Epidermal melanocyte (primary cell): ENCODE results near the gene CALCOCO2.
"Not testable (repeated sequence)": the region's sequence is repeated elsewhere in the genome, so short reads cannot be mapped to it uniquely, and the experiment has no call there.

Source experiments
- DNase-seq: peaks from one replicate; pipeline ENCODE4 v3.0.0; 2011; ENCODE audit warnings: low spot score; ENCODE audit not compliant: insufficient read length

Gene CALCOCO2, protein sequence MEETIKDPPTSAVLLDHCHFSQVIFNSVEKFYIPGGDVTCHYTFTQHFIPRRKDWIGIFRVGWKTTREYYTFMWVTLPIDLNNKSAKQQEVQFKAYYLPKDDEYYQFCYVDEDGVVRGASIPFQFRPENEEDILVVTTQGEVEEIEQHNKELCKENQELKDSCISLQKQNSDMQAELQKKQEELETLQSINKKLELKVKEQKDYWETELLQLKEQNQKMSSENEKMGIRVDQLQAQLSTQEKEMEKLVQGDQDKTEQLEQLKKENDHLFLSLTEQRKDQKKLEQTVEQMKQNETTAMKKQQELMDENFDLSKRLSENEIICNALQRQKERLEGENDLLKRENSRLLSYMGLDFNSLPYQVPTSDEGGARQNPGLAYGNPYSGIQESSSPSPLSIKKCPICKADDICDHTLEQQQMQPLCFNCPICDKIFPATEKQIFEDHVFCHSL

DNA sequence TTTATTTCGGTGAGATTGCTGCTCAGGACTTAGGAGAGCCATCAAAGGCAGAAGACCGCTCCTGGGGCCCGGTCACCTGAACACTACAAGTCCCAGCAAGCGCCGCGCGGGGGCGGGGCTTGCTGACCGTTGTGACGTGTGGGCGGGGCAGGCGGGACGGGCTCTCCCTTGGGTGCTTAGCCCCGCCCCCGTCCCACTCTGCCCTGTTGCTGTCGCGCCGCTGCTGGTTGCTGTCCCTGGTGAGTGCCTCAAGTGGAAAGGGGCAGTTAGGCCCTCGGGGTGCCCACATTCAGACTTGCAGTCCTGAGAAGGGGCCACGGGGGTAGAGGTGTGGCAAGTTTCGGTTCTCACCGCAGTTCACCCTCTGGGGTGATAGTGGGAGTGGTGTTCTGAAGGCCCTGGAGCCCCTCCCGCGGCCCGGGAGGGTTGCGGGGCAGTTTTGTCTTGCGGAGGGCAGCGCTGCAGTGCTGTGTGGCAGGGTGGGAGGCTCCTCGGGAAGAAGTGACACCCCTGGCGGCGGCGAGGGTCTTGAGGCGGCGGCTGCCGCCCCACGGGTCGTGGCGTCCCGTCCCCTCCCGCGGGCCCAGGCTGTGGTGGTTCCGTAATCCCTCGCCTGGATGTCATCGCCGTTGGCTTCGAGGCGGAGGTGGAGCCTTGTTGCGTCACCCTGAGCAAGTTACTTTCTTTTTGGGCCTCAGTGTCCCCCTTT is at the start of gene CALCOCO2:
TSS of gene CALCOCO2 (plus strand) at position 196 of the 709 bp plus-strand sequence. CDS start 10,673 bp downstream, outside the sequence.
- DNase-seq, result peak; percentile 89

DNA sequence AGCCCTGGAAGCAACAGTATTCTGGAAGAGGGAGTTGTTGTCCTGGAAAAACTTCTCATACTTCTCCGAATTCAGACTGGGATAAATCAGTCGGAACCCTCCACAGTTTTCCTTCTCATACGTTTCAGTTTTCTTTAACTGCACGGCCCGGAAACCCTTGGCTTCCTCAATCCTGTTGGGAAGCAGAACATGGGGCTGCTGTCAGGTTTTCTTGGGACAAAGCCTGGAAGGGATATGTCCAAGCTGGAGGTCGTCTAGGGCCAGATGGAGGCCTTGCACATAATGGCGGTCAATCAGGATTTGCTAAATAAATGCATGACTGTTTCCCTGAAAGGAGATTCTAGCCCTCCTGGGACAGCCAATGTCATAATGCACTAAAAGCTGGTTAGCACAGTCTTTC is 43.0 kb upstream of the CALCOCO2 start:
- DNase-seq, result no peak

DNA sequence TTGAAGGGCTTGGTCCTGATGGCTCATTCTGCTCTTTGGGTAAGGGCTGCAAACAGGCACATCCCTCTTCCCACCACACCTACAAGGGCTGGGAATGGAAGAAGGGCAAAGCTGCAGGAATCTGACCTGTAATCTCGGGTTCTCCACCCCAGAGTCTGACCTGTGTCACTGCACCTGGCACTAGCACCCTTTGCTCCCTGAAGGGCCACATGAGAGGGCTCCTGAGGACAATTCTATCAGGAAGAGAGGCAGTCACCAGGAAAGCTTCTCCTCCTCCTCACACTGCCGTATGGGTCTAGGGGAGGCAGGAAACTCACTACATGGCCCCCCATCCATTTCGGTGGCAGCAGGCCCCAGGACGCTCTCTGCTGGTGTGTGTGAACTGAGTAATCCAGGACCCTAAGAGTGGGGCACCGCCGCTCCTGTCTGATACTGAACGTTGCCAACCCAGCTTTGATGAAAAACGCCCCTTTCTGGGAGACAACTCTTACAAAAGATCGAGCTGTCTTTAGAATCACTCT is 40.2 kb upstream of the CALCOCO2 start:
- DNase-seq, result no peak

DNA sequence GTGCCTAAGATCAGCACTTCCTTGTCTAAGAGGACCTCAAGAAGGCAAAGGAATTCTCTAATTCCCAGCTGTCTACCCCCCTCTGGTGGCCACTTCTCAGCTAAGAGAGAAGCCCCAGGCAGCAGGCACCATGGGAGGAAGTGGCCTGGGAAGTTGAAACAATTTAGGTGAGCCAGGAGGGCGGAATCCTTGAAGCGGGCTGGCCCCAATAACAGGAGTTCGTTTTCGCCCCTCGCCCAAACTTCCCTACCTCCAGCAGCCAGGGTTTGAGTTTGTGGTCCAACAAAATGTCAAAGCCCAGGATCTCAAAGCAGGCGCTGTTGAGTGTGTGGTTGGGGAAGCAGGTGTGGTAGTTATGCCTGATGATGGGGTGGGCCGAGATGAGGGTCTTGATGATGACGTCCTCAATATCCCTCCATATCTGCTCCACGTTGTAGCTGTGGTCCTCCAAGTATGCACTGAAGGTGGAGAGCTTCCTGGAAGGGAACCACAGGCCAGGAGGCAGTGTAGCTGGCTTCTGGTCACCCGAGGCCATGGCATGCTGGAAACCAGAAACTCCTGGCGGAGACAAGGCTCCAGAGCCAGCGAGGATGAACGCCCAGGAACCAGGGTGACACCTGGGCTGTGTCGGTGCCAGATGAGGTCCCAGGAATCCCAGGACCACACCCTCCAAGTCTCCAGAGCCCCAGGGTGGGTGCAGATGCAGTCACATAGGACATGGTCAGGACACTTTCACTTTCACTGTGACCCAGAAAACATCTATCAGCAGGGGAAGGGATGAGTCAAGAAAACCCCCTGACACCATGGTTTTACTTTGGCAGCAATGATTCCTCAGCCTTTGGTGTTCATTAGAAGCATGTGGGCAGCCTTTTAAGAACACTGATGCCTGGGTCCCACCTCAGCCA is 39.5 kb upstream of the CALCOCO2 start:
- DNase-seq, result peak; percentile 79

DNA sequence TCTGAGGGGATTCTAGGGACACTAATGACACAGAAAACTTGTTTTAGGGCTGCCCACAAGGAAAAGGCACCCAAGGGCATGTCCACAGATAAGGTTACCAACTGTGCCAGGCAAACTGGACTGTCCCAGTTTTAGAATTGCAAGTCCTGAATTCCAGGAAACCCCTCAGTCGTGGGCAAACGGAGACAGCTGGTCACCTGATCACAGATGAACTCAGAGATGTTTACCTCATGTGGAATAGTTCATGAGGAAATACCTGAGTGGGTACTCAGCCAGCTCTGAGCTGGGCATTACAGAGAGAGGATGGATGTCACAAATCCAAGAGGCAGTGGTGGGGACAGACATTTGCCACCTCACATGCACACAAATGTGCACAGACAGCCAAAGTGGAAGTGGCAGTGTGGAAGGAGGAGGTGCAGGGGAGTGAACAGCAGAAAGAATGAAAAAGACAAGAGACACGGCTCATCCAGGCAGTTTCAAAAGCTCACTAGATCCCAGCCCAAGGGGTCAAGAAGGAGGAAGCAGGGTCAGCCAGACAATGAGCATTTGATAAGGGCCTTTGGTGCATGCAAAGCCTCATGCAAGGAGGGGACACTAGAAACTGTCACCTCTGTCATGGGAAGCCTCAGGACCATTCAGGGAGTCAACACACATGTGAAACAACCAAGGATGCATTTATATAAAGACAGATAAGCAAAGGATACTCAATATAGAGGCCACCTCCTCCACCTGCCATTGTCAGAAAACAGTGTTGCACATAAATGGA is 38.6 kb upstream of the CALCOCO2 start:
- DNase-seq, result no peak

DNA sequence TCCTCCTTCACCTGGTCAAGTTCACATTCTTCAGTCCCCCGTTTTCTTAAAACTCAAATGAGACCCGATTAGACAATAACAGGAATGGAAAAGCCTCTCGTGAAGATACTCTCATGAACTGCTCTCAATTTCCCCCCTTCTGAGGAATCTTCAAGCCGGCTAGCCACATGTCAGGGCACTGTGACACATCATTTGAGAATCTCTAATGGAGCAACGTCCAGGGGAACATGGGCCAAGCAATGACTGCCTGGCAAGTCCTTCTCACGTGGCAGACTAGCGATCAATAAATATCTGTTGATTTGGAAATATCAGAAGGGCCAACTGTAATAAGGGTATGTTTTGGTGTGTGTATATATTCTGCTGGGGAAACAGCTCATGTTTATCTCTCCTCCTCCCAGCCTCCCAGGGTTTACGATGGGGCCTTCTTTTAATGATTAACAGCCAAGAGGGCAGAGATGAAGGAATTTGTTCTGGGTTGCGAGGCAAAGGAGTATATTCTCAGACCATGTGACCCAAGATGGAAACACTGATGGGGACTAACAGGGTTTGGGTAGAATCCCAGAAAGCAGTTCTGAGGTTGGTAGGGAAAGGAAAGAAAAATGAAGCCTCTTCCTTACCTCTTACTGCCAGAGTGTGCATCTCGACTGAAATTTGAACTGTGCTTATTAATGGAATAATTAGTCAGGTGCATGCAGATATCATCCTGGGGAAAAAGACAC is 35.2 kb upstream of the CALCOCO2 start:
- DNase-seq, result no peak

DNA sequence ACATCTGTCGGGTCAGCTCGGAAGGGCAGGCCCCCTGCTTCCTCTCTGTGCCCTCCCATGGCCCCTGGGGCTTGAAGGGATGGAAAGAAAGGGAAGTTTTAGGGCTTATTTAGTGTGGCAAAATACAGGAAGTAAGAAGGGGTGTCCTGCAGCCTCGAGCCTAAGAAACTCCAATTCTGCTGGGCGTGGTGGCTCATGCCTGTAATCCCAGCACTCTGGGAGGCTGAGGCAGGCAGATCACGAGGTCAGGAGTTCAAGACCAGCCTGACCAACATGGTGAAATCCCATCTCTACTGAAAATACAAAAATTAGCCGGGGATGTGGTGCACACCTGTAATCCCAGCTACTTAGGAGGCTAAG is 34.7 kb upstream of the CALCOCO2 start:
- not testable (repeated sequence) for DNase-seq

DNA sequence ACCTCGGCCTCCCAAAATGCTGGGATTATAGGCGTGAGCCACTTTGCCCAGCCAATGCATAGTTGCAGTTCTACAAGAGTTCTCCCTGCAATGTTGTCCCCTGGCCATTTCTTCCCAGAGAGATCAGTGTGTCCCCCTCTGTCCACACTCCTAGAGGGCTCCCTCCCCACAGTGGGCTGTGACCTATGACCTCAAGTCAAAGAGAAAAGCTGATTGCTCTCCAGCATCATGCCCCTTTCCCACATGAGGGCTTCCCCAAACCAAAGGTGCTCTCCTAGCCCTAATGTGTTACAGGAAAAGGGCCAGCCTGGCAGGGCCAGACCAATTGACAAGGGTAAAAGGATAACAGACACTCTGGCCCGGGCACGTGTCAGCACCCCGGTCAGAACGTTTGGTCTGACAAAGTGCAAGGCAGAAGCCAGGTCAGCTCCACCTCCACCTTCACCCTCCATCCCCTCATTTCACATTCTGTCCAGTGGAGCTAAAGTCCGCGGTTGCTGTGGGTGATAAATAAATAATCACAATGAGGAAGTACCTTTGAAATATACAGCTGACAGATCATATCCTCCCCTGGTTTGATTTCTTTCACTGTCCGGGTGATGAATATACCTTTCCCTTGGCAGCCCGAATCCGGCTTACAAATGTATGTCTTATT is 31.6 kb upstream of the CALCOCO2 start:
- no peak for DNase-seq

DNA sequence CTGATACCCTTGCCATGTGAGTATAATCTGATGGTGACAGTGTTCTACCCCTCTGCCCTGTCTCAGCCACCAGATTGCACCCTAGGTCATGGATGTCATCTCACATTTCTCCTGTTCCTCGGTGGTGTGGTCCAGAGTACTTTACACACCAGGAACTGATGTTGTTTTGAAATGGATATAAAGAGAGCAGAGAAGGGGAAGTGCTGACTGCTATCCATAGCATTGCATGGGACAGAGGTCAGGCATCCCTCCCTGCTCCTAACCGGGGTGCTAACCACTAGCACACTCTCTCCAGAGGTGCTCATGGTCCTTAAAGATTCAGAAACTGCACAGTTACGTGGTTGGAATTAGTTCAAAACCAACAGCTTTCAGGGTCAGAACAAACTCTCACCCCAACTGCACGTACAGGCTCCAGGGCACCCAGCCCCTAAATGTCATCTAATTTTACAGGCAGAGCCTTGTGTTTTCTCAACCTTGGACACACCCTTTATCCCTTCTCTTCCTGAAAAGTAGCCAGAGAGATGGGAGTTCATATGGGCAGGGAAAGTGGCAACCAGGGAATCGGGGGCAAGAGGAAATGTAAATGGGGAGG is 30.1 kb upstream of the CALCOCO2 start:
- DNase-seq, result no peak

DNA sequence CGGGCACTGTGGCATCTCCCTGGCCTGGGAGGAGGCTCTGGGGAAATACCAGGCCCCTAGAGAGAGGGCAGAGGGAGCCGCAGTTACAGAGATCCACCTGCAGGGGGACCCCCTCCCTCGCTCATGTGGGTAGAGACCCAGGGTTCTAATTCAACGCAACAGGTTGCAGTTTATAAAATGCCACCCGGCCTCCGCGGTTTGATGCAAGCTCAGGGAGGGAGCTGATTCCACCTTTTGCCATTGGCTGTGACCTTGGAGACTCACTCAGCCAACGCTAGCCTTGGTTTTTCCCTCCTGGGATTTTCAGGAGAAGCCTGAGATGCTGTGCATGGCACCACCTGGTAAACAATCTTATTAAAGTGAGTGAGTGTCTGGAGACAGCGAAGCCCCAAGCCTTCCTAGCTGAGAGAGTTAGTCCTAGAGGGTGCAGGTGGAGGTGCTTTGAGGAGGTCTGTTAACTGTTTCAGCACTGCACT is 25.9 kb upstream of the CALCOCO2 start:
- DNase-seq, result peak; percentile 62

DNA sequence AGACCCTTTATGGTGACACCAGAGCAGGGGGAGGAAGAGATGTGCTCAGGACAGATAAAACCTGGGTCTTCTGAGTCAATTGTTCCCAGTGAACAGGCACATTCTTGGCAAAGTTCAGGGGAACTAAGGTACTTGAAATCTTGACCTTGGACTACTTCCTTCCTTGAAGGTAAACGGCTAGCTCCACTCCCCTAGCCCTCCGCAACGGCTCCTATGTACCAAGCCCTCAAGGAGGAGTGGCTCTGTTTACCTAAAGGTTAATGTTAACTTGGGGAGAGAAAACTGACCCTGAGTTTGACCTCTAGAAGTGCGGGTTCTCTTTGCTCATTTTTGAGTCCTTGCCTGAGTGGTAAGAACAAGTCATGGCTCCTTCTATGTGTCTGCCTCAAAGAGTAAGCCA is 21.7 kb upstream of the CALCOCO2 start:
- DNase-seq, result no peak

DNA sequence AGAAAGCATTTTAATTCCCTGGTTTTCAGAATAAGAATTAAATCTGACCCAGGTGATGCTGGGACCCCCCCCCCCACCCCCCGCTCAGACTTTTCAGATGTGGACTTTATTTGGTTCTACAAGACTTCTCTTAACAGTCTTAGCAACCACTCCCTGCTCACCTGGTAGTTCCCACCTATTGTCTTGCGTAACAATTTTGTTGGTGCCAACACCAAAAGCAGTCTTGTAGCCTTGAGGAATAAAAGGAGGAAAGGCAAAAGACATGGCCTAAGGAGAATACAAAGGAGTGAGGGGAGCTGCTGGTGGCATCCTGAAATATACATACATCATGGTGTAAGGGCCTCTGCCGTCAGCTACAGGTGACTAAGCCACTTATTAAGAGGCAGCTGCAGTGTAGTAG is 18.8 kb upstream of the CALCOCO2 start:
- DNase-seq, result no peak

DNA sequence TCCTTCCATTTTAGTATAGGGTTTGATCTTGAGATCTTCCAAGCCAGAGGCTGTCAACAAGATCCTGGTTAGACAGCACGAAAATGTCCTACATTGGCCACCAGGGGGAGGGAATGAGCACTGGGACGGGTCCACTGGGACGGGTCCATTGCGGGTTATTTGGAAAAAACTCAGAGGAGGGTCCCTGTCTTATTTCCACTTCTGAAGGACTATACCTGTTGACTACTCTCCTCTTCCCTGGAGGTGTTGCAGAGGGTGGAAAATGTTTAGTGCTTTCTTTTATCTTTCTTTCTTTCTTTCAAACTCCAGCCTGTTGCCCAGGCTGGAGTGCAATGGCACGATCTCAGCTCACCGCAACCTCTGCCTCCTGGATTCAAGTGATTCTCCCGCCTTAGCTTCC is 16.3 kb upstream of the CALCOCO2 start:
- peak; percentile 80 for DNase-seq

DNA sequence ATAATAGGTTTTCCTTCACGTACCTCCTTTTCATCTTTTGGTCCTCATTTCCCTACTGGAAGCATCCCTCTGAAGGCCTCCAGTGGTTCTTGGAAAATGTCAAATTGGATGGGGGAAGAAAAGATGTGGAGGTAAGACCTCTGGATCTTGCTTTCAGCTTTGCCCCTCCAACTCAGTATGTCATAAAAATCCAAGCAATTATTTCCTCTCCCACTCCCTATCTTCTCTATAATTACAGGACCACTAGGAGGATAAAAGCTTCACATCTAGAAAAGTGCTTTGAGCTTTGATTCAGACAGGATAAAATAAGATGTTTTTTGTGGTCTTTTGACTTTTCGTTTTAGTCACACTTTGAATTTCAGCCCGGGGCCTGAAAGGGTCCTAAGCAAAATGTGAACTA is 15.5 kb upstream of the CALCOCO2 start:
- DNase-seq, result no peak

DNA sequence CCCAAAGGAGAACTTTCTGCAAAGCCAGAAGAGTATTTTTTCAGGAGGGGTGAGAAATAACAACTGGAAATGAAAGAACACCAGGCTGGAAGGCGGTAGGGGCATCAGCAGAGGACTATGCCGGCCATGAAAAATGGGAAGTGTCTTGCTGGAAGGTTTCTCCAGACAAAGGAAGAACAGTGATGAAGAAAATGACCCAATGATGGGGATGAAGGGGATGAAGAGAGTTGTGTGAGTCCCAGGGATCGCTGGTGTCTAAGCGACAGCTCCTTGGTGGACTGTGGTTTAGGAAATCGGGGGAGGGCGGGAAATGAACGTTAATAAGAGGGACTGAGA is 14.4 kb upstream of the CALCOCO2 start:
- no peak for DNase-seq

DNA sequence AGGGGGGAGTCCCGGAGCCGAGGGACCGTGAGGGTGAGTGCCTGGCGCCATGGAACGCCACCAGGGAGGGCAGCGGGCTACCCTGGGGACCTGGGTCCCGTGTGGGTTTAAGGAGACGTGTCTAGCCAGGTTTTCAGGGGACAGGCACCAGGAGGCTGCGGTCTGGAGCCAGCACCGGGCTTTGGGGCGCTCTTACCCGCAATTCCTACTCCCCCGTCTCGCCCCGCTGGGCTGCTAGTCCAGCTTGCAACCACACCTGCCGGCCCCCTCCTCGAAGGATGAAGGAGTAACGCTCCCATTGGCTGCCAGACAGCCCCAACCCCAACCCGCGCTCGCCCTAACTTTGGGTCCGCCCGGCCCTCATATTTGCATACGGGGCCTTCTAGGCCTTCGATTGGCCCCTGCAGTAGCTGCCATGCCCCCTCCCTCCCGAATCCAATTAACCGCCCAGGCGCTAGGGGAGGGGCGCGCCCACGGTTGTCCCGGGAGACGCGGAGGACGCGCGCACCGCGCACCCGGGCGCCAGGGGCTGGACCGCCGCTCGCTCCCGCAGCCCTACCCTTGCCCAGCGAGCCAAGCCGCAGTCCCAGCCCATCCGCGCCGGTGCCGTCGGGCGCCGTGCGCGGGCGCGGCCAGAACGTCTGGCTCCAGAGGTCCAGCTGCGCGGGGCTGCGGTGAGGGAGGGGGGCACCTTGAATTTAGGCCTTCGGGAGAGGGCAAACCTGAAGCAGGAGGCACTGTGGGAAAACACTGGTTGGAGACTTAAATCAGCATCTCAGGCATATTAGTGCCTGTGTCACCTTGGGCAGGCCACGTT is 13.9 kb upstream of the CALCOCO2 start, which contains the start of gene TTLL6:
TSS of gene TTLL6 (minus strand) at position 456 of the 817 bp plus-strand sequence. CDS start at position 299, 157 bp downstream.
- peak; percentile 75 for DNase-seq

DNA sequence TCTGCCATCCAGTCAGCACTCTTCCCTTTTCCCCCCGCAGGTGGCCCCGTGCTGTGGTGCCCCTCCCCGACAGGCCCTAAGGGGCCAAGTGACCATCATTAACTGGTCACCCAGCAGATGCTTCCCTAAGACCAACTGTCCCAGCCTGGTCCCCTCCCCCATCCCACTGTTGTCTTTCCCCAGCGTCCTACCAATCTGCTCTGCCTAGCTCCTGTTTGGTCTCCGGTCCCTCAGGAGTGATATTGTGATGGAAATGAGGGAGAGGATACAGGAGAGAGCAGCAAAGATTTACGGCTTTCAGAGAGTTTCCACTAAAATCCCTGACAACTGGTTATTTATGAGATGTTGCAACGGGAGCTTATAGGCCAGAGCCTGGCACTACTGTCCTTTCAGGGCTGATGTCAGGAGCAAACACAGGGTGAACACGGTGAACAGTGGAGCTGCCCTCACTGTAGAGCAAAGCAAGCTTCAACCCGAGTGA is 12.4 kb upstream of the CALCOCO2 start:
- DNase-seq, result no peak

DNA sequence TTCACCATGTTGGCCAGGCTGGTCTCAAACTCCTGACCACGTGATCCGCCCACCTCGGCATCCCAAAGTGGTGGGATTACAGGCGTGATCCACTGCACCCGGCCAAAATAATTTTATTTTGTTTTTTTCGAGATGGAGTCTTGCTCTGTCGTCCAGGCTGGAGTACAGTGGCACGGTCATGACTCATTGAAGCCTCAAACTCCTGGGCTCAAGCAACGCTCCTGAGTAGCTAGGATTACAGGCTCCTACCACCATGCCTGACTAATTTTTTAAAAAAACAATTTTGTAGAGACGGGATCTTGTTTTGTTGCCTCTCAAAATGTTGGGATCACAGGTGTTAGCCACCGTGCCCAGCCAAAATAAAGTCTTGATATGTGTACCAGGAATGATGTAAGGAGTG is 11.4 kb upstream of the CALCOCO2 start:
- DNase-seq, result no peak
